Jurkat, Clone E6-1 (cell line): ENCODE results near the gene AQR. TPM values are rescaled to one million over a fixed set of nuclear protein-coding genes. Genes with fewer than 3 reads are reported as not detected.

Experiments
- DNase-seq: peaks from one replicate; pipeline ENCODE4 v3.0.0-alpha.2; 2011; ENCODE audit warnings: low read depth, low spot score
- H3K4me3 ChIP-seq: 2 replicates; pipeline ENCODE4 v1.5.1; 2011; ENCODE audit warnings: mild to moderate bottlenecking, low read length, control low read depth, moderate library complexity
- polyA plus RNA-seq: library from polyadenylated mRNA; unstranded; fragments of >200 nt; gene quantifications from one replicate; pipeline ENCODE4 v1.2.1, GENCODE V29; 2012; ENCODE audit warnings: missing spikeins; ENCODE audit not compliant: insufficient read length, insufficient read depth

Gene AQR
- polyA plus RNA-seq = 29.4 TPM

DNA sequence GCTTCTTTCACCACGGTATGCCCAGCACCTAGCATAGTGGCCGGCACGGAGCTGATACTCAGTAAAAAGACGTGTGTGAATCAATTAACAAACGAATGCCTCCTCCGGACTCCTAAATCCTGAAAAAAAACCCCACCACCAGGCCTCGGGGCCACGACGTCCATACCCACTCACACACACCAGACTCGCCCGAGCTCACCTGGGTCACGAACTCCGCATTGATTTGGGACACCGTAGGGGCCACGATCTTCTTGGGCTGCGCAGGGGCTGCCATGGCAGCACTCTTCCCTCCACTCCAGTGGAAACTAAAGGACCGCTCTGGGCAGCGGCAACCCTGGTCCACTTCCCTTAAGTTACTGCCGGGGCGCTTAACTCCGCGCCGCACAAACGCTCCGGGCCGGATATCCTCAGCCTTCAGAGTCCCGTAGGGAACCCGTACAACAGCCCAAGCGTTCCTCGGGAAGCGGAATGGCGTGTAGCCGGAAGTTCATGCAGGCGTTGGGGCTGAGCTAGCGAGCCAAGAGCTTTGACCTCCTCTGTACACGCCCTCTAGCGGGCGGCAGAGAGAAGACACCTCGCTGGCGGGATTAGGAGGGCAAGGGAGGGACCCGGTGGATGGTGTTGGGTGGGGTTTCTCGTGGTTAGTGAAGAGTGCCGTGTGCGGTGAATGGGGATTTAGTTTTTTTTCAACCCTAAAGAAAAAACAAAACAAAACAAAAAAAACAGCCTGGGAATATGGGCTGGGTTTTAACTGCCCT lies at the start of gene AQR:
AQR (minus strand) TSS at position 403 of the 758 bp plus-strand sequence; CDS start at position 274, 129 bp downstream.
- peak; percentile 97 for DNase-seq
- peak within 1 kb of the TSS; percentile 98 for H3K4me3 ChIP-seq

DNA sequence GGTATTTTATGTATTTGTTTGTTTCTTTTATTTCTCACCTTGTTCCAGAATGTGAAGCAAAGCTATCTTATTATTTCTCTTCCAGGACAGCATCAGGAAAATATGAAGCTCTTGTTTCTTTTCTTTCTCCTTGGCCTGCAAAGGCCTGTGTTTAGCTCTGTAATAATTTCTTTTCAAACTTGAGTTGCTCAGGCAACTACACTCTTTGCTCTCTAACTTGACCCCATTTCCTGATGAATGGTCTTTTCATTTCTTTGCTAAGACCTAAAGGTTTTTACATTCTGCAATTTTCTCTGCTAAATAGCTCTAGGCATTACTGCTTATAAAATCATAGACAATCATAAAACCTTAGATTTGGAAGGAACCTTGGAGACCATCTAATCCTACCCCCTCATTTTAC lies 44.7 kb upstream of the AQR start:
- no peak for DNase-seq
- no peak overlapping the region for H3K4me3 ChIP-seq

DNA sequence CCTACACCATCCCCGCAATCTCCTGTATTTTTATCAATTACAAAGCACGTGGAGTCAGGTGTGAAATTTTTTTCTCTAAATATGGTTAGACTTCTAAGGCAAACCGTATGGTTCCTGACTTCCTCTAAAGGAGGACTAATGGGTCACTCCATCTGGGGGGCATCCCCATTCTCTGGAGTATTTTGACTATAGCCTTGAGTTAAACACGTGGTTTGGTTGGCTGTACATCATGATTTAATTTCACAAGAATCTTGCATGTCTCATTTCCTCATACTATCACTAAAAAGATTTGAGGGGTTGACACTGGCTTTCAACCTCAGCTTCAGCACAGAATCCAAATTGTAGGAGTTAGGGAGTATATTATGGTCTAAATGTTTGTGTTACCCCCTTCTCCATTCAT lies 43.8 kb upstream of the AQR start:
- H3K4me3 ChIP-seq = no peak overlapping the region
- no peak for DNase-seq

DNA sequence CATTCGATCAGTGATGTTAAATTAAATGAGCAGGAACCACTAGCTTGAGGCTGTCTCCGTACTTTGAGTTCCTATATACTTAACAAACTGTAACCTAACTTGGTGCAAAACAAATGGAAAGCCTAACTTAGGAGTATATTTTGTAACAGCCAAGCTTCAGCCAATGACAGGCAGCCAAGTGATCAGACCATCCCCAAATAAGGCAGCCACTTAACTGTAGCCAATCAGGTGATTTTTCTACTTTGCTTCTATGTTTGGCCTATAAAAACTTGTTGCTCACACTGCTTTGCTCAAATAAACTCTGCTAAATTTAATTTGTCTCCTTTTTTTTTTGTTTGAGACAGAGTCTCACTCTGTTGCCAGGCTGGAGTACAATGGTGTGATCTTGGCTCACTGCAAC lies 37.9 kb upstream of the AQR start:
- no peak for DNase-seq
- H3K4me3 ChIP-seq = no peak overlapping the region

DNA sequence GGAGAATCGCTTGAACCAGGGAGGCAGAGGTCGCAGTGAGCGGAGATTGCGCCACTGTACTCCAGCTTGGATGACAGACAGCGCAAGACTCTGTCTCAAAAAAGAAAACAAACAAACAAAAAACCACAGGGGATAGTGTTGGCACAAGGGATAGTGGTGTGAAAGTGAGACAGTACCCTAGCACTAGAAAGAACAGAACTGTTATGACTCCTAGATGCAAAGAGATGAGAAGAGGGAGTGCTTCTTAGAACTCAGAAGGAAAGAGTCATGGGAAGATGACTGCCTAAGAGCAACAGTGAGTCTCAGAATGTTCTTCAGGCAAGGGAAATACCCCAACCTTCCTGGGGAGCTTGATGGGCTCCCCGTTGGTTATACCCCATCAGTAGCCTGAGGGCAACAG lies 36.4 kb upstream of the AQR start:
- H3K4me3 ChIP-seq = no peak overlapping the region
- no peak for DNase-seq

DNA sequence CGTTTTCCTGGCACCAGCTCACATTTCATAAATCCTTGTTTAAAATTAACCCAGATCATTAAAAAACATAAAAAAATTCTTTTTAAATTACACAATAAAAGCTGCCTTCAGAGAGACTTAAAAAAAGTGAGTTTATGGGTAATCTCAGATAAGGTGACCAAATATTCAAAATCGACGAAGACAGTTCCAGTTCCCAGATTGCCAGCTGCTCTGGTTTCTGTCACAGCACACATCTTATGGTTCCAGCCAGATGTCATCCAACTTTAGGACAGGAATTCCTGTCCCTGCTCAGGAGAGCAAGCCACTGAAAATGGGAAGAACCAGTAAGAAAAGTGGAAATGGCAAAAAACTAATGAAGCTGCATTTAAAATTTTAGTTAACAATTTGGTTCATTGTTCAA lies 34.4 kb upstream of the AQR start:
- H3K4me3 ChIP-seq = no peak overlapping the region

DNA sequence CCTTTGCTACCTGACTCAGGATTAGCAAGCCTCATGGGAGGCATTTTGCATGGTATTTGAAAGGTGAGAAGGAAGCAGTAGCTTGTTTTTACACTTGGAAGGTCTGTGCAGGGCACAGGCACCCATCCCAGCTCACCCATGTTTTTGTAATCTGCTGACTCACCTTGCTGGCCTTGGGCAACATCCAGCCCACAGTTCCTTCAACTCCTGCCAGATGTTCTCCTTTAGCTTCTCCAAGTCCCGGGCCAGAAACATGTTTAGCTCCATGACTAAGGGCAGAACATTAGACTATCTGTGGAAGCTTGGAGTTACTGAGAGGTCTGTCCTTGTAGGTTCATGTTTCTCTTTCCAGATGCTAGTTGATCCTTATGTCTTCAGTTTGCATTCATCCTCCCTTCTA lies 31.0 kb upstream of the AQR start:
- no peak for DNase-seq
- no peak overlapping the region for H3K4me3 ChIP-seq

More for the DNA sequence above, 34.4 kb upstream of the AQR start:
- DNase-seq = no peak

DNA sequence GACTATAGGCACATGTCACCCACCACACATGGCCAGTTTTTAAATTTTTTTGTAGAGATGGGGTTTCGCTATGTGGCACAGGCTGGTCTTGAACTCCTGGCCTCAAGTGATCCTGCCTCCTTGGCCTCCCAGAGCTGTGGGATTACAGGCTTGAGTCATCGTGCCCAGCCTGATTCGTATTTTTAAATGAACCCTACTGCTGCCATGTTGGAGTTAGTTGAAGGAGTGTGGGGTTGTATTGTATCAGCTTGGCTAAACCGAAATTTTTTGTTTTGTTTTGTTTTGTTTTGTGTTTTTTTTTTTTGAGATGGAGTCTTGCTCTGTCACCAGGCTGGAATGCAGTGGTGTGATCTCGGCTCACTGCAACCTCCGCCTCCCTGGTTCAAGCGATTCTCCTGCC lies 30.4 kb upstream of the AQR start:
- no peak overlapping the region for H3K4me3 ChIP-seq
- DNase-seq = no peak

DNA sequence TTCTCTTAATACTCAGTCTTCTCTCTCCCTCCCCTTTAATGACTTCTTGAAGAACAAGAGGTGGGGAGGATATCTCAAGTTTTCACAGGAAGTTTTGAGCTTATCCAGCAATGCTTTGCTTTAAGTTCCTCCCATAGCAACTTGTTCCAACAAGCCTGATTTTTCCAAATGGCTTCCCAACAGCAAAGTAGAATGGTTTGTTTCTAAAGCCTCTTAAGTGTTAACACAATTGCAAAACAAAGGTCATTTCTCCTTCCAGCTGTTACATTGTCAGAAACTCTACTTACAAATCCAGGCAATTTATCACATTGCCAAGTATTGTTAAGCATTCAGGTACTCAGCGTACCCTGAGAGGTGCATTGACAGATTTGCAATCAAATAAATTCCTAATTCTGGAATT lies 25.4 kb upstream of the AQR start:
- no peak for DNase-seq
- no peak overlapping the region for H3K4me3 ChIP-seq

DNA sequence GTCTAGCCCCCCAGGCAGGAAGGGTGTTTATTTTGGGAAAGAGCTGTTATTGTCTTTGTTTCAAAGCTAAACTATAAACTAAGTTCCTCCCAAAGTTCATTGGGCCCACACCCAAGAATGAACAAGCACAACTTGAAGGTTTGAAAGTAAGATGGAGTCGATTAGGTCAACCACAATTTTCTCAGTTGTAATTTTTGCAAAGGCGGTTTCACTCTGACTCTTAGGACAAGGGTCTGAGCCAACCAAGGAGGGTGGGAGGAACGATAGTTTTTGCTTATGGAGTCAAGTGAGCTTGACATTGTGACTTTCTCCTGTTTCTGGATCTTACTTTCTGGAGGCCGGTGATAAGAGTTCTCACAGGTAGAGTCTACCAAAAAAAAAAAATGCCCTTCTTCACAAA lies 24.3 kb upstream of the AQR start:
- H3K4me3 ChIP-seq = no peak overlapping the region
- no peak for DNase-seq

DNA sequence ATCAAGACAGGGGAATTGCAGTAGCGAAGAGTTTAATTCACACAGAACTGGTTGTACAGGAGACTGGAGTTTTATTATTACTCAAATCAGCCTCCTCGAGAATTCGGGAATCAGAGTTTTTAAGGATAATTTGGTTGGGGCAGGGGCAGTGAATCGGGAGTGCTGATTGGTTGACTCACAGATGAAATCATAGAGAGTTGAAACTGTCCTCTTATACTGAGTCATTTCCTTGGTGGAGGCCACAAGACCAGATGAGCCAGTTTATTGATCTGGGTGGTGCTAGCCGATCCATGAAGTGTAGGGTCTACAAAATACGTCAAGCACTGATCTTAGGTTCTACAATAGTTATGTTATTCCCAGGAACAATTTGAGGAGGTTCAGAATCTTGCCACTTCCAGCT lies 23.9 kb upstream of the AQR start:
- H3K4me3 ChIP-seq = no peak overlapping the region

DNA sequence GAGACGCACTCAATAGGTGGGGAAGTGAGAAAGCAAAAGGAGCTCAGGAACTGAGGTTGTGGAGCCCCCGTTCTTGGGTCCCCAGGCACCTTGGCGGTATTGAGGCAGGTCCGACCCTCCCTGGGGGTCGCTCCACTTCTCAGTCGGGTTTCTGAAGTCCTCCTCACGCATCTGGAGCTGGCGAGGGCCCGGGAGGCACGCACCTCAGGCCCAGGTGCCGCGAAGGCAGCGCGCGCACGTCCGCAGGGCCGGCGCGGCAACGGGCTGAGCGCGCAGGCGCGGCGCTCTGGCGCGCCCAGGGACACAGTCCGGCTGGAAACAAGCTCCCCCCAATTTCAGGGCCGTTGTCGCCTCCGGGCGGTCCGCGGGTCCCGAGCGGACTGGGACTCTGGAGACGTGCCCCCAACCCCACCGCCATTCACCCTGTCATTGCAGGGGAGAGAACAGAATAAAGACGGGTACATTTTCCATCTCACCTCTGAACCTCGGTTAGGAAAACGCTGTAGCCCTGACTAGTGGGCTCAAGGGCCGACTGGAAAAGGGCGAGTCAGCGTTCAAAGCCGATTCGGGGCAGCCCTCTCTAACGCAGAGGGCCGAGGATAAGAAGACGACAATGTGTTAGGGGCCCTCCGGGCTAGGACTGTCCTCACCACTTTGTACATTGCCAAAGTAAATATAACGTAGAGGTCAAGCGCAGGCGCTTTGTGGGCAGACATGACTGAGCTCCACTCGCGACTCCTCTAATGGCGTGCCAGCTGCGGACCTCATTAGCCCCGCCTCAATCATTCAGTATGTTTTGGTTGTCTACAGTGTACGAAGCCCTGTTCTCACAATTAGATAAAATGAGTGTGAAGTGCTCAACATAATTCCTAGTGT lies 18.7 kb upstream of the AQR start, which contains the start of gene ZNF770:
ZNF770 (minus strand) TSS at position 261 of the 876 bp plus-strand sequence. CDS start 4,853 bp downstream, outside the sequence.
- peak; percentile 71 for DNase-seq
- H3K4me3 ChIP-seq = peak within 1 kb of the TSS; percentile 98

More for the DNA sequence above, 23.9 kb upstream of the AQR start:
- DNase-seq = no peak

DNA sequence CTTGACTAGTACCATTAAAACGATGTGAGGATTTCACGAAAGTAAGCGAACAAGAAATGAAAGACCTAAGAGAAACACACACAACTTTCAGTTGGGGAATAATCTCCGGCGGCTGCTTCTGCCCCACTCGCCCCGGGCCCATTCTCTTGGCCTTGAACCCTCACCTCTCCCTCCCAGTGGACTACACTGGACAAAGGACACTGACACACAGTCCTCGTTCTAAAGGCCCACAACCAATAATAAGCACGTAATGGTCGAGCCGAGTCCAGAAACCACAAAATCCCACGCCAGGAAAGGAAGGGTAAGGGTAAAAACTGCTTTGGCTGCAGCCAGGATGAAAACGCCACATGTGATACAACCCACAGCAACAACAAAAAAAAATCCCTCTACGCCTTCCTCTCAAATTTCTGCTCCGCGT lies 18.1 kb upstream of the AQR start:
- peak overlapping the region; percentile 98 for H3K4me3 ChIP-seq
- no peak for DNase-seq

DNA sequence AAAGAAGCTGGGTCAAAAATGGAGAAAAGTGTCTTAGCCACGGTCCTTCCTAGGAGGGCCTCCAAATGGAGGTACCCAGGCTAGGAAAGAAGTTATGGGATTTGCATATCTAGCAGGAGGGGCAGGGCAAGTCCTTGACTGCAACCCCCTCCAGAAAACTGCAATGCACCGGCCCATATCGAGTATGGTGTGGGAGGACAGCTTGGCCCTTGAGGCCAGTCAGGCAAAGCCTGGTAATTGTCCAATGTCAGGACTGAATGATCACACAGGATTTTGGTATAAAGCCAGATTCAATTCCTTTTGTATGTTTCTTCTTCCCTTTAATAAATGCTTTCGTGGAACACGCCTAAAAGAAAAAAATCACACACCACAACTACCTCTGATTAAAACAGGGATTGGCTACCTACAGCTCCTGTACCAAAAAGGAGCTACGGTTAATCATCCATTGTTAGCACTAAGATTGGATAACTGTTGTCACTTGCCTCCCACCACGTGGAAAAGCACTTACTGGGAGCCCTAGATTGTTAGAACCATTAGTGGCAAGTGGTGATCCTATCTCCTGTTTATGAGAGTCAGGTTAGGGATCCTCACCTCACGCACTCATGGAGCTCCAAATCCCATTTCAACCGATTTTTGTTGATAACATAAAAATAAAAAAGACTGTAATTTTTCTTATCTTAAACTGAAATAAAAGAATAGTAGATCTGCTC lies 17.4 kb upstream of the AQR start:
- no peak for DNase-seq
- peak overlapping the region; percentile 98 for H3K4me3 ChIP-seq

DNA sequence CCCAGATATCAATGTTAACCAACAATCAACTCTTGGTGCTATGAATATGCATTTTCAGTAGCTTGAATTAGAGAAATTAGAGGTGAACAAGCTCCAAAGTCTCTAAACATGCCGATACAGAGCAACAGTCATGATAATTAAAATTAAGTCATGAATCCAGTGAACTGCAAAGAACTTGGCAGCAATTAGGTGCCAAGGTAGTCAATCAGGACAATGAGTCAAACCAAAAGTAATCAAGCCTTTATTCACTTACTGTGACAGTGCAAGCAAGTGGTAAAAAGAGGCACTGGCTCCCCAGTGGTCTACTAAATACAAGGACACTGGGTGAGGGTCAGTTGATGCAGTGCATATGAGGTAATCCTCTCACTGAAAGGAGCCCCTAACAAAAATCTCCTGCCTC lies 16.8 kb upstream of the AQR start:
- peak overlapping the region; percentile 98 for H3K4me3 ChIP-seq

DNA sequence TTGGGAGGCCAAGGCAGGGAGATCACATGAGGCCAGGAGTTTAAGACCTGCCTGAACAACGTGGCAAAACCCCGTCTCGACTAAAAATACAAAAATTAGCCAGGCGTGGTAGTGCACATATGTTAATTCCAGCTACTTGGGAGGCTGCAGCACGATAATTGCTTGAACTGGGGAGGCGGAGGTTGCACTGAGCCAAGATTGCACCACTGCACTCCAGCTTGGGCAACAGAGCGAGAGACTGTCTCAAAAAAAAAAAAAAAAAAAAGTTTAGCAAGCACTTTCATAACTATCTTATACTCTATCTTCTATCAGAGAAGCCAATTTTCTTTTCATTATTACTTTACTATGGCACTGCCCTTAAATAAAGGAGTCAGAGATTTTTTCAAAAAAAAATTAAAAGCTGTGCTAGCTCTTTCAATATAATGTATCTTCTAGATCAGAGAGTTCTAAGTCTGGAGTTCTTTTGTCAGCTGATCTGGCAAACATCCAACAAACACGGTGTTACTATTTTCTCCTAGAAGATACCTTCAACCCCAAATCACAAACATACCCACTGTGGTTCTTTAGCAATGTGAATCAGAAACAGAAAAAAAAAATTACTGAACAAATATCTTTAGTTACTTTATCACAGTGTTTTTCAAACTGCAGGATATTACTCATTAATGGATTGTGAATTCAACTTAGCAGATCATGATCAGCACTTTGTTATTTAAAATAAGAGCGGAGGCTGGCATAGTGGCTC lies 15.5 kb upstream of the AQR start:
- H3K4me3 ChIP-seq = no peak overlapping the region
- no peak for DNase-seq

More for the DNA sequence above, 16.8 kb upstream of the AQR start:
- no peak for DNase-seq

DNA sequence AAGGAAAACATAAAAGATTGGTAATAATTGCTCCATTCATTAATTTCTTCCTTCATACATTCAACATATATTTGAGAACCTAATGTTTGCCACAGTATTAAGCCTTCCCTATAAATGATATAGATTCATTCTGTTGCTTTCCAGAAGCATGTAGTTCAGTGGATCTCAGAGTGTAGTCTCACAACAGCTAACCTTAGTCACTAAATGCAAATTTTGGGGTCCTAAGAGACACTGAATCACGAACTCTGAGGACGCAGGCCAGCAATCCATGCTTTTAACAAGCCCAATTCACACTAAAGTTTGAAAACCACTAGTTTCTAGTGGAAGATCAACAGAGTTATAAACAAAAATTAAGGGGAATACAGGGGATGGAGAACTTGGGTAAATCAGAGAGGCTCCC lies 7.2 kb upstream of the AQR start:
- H3K4me3 ChIP-seq = no peak overlapping the region
- no peak for DNase-seq

DNA sequence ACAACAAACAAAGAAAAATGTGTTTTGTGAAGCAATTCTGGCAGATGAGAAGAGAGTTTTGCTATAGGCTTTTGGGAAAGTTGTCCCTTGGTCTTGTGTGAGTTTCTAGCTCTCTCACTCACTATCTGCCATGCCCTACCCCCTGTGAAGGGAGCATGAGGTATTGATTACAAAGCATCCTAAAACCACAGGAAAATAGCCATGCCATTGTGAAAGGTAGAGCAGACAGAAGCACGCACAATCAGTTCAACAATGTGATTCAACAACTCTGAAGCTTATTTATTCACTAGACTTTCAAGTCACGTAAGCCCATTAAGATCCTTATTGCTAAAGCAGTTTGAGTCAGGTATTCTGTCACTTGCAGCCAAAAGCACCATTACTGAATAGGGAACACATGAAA lies 6.5 kb upstream of the AQR start:
- DNase-seq = no peak
- no peak overlapping the region for H3K4me3 ChIP-seq

DNA sequence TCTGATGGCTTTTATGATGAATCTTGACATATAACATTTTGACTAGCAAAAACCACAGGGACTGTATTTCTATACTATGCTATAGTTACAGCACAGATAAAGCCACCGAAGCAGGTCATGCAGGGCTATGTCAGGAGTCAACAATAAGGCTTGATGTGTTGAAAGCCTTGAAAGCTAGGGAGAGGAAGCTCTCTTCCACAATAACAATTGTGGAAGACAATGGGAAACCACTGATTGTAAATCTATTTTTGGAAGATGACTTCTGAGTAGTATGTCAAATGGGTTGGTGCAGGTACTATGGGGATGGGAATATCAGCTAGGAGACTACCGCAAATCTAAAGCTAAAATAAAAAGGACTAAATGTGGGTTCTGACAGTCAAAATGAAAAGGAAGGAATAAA lies 4.0 kb upstream of the AQR start:
- H3K4me3 ChIP-seq = no peak overlapping the region

More for the DNA sequence above, 4.0 kb upstream of the AQR start:
- no peak for DNase-seq
